T-helper 17 cell (primary cell): ENCODE results near the gene STON2. TPM values are rescaled to one million over a fixed set of nuclear protein-coding genes. Genes with fewer than 3 reads are reported as not detected.
"Not testable (repeated sequence)": the region's sequence is repeated elsewhere in the genome, so short reads cannot be mapped to it uniquely, and the experiment has no call there.

Experiments
- ATAC-seq: fragments of 150-1000 bp; cut with Tn5 transposase; 2 replicates; pipeline ENCODE4 v1.10.0; 2021; ENCODE audit warnings: mild to moderate bottlenecking, moderate library complexity
- DNase-seq, 3 donors: peaks; one replicate each; pipeline versions ENCODE4 v3.0.0 to v3.0.0-alpha.2; 2020 to 2021
- H3K9me3 ChIP-seq: one replicate; pipeline ENCODE4 v1.7.0; 2013; ENCODE audit warnings: low read length, mild to moderate bottlenecking; ENCODE audit not compliant: control insufficient read depth, poor library complexity, severe bottlenecking
- H3K27ac Mint-ChIP-seq: one replicate; pipeline ENCODE4 v1.8.0; 2022; ENCODE audit warnings: mild to moderate bottlenecking, moderate library complexity, mixed read lengths
- H3K27me3 Mint-ChIP-seq: one replicate; pipeline ENCODE4 v1.8.0; 2022; ENCODE audit warnings: mixed read lengths
- H3K36me3 Mint-ChIP-seq: one replicate; pipeline ENCODE4 v1.8.0; 2022; ENCODE audit warnings: low read depth, mixed read lengths
- H3K4me1 Mint-ChIP-seq: one replicate; pipeline ENCODE4 v1.8.0; 2022; ENCODE audit warnings: mild to moderate bottlenecking, mixed read lengths
- H3K4me3 Mint-ChIP-seq: one replicate; pipeline ENCODE4 v1.8.0; 2022; ENCODE audit warnings: mild to moderate bottlenecking, moderate library complexity, mixed read lengths
- total RNA-seq, 4 donors: library from RNA in 2 of 4; stranded (reverse) in 2 of 4; gene quantifications; one replicate each; pipeline ENCODE4 v1.2.3 and lab custom pipeline; 2022 to 2026

Gene STON2
- total RNA-seq, 2 donors from 2014 or later: 2.3 to 51.1 TPM

DNA sequence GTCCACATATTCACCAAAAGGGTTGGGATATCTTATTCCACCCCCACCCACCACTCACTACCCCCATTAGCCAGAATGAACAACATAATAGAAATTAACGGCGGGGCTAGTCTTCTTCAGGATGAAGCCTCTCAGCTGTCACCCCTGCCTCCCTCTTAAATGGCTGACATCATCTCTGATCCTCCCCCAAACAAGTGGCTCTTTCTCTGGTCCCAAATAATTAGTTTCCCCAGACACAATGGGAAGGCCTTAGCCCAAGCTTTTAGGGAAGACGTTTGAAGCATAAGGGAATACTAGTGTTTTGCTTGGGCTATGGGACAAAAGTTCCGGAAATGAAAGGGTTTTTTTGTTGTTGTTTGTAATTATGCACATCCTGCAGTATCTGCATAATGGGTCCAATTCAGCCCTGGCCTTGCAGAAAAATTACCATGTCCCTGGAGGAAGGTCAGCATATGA lies 13.8 kb downstream of the STON2 start:
- DNase-seq (no peak), ATAC-seq (no peak)
- Mint-ChIP-seq H3K27me3 (peaks cover 25% of the 10 kb centered on the region), H3K27ac (no peak overlapping the region), H3K36me3 (peaks cover 6% of the 10 kb centered on the region), H3K4me3 (no peak overlapping the region), H3K4me1 (no peaks in the 10 kb centered on the region)
- no peaks in the 10 kb centered on the region for H3K9me3 ChIP-seq

DNA sequence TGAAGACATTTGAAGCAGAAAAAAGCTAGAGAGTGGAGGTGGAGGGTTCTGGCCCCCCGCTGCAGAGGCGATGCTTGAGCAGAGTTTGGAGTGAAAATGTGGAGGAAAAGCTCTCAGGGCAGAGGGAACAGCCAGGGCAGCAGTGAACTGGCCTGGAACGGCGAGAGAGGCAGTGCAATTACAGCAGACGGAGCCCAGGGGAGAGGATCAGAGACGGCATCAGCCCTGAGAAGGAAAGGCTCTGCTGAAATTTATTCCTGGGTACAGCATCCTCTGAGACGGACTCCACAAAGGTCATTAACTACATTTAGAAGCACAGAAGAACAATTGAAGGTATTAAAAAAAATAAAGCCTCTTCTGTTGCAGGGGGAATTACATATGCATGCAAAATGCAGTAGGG lies 14.2 kb downstream of the STON2 start:
- Mint-ChIP-seq H3K27me3 (peaks cover 20% of the 10 kb centered on the region), H3K36me3 (peaks cover 6% of the 10 kb centered on the region), H3K4me3 (no peak overlapping the region), H3K27ac (no peak overlapping the region), H3K4me1 (no peaks in the 10 kb centered on the region)
- ATAC-seq (no peak), DNase-seq (no peak)
- H3K9me3 ChIP-seq: no peaks in the 10 kb centered on the region

DNA sequence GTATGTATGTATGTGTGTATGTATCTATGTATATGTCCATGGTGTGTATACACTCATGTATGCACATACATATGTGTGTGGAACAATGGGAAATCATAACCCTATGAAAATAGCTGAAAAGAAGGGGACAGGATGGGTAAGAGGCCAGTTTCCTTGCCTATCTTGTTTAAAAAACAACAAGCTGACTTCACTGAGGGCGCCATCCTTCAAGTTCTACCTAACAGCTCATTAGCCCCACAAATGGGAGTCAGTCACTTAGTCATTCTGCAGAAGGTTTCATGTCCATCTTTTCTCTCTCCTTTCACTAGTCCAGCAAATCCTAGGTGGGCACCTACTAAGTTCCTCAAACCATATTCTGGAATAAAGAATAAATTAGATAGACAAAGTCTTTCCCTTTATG lies 14.7 kb downstream of the STON2 start:
- no peak overlapping the region for H3K27ac Mint-ChIP-seq
- no peaks in the 10 kb centered on the region for H3K4me1 Mint-ChIP-seq
- H3K36me3 Mint-ChIP-seq: peaks cover 6% of the 10 kb centered on the region
- no peak overlapping the region for H3K4me3 Mint-ChIP-seq
- ATAC-seq (no peak), DNase-seq (no peak)
- no peaks in the 10 kb centered on the region for H3K9me3 ChIP-seq
- H3K27me3 Mint-ChIP-seq: peaks cover 20% of the 10 kb centered on the region

DNA sequence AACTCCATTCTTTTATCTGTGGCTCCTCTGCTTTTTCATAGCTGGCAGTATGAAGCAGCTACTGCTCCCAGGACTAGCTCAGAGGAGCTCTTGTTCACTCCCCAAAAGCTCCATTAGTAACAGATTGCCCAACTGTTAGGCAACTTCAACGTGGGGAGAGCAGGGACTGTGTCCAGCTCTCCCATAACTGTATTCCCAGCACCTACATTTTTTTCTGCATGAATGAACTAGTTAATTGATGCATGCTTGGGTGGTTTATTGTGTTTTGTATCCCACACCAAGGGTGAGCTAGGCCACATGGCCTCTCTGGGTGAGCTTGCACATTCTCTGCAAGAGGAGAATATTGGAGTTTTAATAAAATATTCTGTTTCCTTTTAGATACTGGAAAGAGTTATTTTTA lies 15.2 kb downstream of the STON2 start:
- Mint-ChIP-seq H3K4me3 (no peak overlapping the region), H3K27me3 (peaks cover 25% of the 10 kb centered on the region), H3K4me1 (no peaks in the 10 kb centered on the region), H3K36me3 (peaks cover 6% of the 10 kb centered on the region), H3K27ac (no peak overlapping the region)
- ATAC-seq: no peak
- H3K9me3 ChIP-seq: no peaks in the 10 kb centered on the region
- DNase-seq: no peak

DNA sequence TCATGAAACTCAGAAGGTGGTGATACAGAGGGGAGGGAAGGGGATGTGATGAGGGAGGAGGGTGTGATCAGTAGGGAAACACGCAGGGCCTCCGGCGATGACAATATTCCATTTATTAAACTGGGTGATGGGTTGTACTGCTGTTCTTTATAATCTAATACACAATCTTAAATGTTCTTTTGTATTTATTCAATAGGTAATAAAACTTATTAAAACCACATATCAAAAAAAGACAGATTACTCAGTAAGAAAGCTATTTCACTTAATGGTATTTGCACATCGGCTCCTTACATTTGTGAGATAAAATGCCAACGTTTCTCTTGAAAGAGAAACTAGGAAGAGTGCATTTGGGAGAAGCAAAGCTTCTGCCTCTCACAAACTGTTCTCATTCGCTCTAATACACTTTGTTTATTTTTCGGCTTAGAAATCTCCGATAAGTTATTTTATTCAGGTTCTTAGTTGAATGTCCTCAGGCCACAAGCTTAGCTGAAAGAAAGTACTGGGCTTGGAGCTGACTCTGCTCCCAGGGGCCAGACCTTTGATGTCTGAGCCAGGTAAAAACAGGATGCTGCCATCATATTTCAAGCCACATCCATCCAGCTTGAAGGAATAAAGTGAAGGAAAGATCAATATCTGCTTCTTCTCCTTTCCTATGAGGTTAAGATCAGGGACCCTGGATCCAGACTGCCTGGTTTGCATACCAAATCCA lies 17.5 kb downstream of the STON2 start:
- Mint-ChIP-seq H3K27me3 (peaks cover 22% of the 10 kb centered on the region), H3K4me3 (no peak overlapping the region), H3K27ac (no peak overlapping the region), H3K36me3 (peaks cover 2% of the 10 kb centered on the region), H3K4me1 (no peaks in the 10 kb centered on the region)
- ATAC-seq (no peak), DNase-seq (no peak)
- no peaks in the 10 kb centered on the region for H3K9me3 ChIP-seq

DNA sequence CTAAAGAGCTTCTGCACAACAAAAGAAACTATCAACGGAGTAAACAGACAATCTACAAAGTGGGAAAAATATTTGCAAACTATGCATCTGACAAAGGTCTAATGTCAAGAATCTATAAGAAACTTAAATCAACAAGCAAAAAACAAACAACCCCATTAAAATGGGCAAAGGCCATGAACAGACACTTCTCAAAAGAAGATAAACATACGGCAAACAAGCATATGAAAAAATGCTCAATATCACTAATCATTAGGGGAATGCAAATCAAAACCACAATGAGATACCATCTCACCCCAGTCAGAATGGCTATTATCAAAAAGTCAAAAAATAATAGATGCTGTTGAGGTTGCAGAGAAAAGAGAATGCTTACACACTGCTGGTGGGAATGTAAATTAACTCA lies 20.1 kb downstream of the STON2 start:
- not testable (repeated sequence) for DNase-seq, H3K27ac Mint-ChIP-seq, H3K4me3 Mint-ChIP-seq, H3K4me1 Mint-ChIP-seq, H3K9me3 ChIP-seq, ATAC-seq, H3K36me3 Mint-ChIP-seq
- peaks cover 13% of the 10 kb centered on the region for H3K27me3 Mint-ChIP-seq

DNA sequence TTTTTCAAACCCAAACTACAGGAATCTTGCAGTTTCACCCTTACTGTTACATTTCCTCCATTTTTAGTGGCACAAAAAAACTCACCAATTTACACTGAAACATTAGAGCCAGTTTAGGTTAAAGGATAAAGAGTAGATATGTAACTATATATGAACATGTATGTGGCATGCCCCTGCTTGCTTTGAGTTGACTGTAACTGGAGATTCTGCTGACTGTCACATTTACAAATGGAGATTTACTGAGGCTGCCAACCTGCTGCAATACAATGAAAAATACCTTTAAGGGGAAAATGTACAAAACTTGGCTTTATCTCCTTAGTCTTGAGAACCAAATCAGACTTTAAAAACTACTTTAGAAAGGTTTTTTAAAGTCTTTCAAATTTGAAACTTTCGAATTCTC lies 28.3 kb downstream of the STON2 start:
- H3K9me3 ChIP-seq: no peaks in the 10 kb centered on the region
- DNase-seq (no peak), ATAC-seq (no peak)
- no peaks in the 10 kb centered on the region for H3K4me1 Mint-ChIP-seq
- H3K27me3 Mint-ChIP-seq: peaks cover 50% of the 10 kb centered on the region
- no peaks in the 10 kb centered on the region for H3K36me3 Mint-ChIP-seq
- H3K4me3 Mint-ChIP-seq: no peak overlapping the region
- H3K27ac Mint-ChIP-seq: no peak overlapping the region

DNA sequence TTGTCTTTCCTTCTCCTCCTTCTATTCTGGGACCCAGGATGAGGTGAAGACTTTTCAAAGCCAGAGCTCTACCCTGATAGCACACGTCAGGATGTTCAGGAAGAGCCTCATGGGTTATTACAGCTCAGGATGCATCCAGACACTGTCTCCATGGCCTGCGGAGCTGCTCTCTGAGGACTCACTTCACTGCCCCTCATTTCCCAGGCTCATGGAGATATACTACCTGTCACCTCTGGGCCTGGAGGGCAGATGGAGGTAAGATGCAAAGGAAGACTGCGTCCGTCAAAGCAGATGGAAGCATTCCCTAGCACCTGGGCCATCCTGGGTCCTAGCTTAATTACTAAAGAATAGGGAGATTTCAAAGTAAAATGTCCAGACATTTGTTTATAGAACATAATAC lies 32.6 kb downstream of the STON2 start:
- Mint-ChIP-seq H3K27me3 (peaks cover 51% of the 10 kb centered on the region), H3K4me3 (no peak overlapping the region), H3K36me3 (no peaks in the 10 kb centered on the region), H3K4me1 (no peaks in the 10 kb centered on the region), H3K27ac (no peak overlapping the region)
- DNase-seq: no peak
- ATAC-seq: no peak
- no peaks in the 10 kb centered on the region for H3K9me3 ChIP-seq

DNA sequence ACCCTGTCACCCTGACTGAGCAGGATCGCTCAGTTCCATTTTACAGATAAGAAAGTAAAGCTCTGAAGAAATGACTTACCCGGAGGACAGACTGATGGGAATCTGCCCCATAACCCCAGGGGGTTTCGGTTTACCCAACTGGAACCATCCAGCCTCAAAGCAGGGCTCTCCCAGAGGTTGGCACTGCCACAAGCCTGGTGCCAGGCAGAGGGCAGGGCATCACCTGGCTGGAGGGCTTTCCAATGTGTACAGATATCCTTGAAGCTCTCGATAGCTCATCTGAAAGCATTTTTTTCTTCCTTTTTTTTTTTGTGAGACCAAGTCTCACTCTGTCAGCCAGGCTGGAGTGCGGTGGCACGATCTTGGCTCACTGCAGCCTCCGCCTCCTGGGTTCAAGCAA lies 33.2 kb downstream of the STON2 start:
- Mint-ChIP-seq H3K4me1 (no peaks in the 10 kb centered on the region), H3K27ac (no peak overlapping the region), H3K4me3 (no peak overlapping the region), H3K36me3 (no peaks in the 10 kb centered on the region), H3K27me3 (peaks cover 46% of the 10 kb centered on the region)
- DNase-seq: no peak
- no peaks in the 10 kb centered on the region for H3K9me3 ChIP-seq
- no peak for ATAC-seq

DNA sequence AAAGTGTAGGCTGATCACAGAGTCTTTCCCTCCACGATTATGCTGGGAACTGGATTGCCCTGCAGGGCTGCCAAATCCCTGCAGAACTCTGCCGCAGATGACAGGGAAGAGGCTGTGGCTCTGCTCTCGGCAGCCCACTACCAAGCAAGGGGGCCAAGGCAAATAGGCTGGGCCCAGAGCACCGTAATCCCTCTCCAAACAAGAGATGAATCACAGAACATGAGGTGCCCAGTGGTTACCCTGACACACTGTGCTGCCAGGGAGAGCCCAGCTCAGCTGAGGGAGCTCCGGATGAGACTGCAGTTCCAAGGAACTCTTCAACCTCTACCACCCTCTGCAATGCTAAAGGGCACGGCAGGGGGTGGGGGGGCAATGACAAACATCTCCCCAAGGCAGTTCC lies 33.9 kb downstream of the STON2 start:
- no peak for ATAC-seq
- H3K4me1 Mint-ChIP-seq: no peaks in the 10 kb centered on the region

DNA sequence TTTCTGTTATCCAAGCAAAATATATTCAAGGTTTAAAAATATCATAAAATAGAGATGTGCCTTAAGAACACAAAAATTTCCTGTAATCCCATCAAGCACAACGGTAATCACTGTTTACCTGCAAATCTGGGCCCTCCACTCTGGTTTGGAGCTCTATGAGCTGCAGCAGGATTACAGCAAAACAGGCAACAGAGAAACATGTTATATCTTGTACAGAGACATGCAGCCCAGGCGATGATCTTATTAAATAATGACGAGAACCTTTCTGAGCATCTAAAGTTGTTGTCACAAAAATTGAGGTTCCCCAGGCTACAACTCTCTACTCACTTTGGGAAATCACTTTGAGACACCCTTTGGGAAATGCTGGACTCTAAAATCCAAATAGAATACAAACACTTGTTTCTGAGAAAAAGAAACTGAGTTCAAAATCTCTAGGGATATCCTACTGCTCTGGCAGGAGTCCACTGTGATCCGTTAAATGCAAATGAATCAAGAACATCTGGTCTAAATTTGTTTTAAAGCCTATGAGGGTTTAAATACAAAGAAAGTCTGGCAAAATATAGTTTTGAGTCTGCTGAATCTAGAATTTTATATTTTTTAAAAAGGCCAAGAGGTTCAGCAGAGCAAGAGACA lies 36.3 kb downstream of the STON2 start:
- Mint-ChIP-seq H3K27ac (no peak overlapping the region), H3K4me1 (no peaks in the 10 kb centered on the region), H3K36me3 (no peaks in the 10 kb centered on the region), H3K4me3 (no peak overlapping the region), H3K27me3 (peaks cover 23% of the 10 kb centered on the region)
- no peak for DNase-seq
- no peak for ATAC-seq
- no peaks in the 10 kb centered on the region for H3K9me3 ChIP-seq

More for the DNA sequence above, 33.9 kb downstream of the STON2 start:
- Mint-ChIP-seq H3K36me3 (no peaks in the 10 kb centered on the region), H3K27me3 (peaks cover 46% of the 10 kb centered on the region), H3K27ac (no peak overlapping the region), H3K4me3 (no peak overlapping the region)
- no peaks in the 10 kb centered on the region for H3K9me3 ChIP-seq
- DNase-seq: no peak

DNA sequence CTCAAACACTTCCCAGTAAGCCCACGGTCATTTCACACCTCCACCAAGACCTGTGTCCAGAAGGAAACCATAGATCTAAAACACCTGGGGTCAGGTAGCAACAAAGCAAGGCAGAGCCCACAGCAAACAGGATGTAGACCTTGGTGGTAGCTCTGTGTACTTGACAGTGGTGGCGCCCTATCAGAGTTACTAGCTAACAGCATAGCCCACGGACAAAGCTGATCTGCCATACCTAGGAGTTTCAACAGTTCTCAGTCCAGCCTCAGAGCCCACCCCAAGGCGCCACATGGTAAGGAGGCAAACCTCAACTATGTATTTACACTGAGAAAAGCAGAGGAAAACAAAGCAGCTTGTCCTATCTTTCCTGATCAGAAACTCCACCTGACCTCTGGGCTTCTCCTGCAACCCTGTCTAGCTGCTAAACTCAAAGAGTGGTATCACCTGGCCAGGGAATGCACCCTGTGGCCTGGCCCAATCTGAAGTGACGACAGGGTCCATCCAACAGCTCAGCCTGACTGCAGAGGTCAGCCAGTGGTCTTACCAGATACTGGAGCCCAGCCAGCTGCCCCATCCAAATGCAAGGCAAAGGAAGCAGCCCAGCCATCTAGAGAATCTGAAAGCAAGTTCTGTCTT lies 46.3 kb downstream of the STON2 start:
- Mint-ChIP-seq H3K27ac (no peak overlapping the region), H3K36me3 (no peaks in the 10 kb centered on the region), H3K4me3 (no peak overlapping the region), H3K4me1 (no peaks in the 10 kb centered on the region), H3K27me3 (no peaks in the 10 kb centered on the region)
- DNase-seq (no peak), ATAC-seq (no peak)
- H3K9me3 ChIP-seq: no peaks in the 10 kb centered on the region

DNA sequence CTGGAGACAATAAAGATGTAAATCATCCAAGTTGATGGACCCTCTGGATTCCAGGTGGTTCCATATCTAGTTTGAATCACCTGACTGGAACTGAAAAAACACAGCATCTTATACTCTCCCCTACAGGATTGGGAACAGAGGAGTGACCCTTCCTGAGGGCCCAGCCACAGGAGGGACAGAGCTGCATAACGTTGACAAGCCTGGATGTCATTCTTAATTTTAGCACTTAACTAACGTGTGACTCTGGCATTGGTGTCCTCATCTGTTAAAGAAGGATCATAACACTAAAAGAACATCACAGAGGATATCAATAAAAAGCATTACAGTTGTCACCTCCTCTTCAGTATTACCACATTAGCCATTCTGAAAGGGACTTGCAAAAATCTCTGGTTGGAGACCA lies 47.7 kb downstream of the STON2 start:
- Mint-ChIP-seq H3K4me1 (no peaks in the 10 kb centered on the region), H3K4me3 (no peak overlapping the region), H3K36me3 (no peaks in the 10 kb centered on the region), H3K27me3 (no peaks in the 10 kb centered on the region), H3K27ac (no peak overlapping the region)
- ATAC-seq (no peak), DNase-seq (no peak)
- no peaks in the 10 kb centered on the region for H3K9me3 ChIP-seq

DNA sequence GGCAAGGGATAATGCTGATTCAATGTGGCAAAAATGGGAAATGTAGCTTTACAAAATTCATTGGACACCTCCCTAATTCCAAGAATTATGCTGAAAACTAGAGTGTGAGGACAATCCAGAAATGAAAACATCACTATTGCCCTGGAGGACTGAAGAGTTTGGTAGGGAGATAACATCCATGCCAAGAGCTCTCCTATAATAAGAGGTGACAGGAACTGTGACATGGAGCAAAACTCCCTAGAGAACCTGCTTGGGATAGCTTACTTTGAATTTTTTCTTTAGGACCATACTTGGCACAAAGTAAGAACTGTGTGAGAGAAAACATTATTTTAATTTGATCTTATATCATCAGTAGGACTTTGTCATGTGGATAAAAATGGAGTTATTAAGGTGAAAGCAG lies 48.9 kb downstream of the STON2 start:
- H3K36me3 Mint-ChIP-seq: no peaks in the 10 kb centered on the region
- H3K4me1 Mint-ChIP-seq: no peaks in the 10 kb centered on the region
- H3K27me3 Mint-ChIP-seq: peaks cover 1% of the 10 kb centered on the region
- H3K9me3 ChIP-seq: no peaks in the 10 kb centered on the region
- H3K27ac Mint-ChIP-seq: no peak overlapping the region
- DNase-seq (no peak), ATAC-seq (no peak)
- no peak overlapping the region for H3K4me3 Mint-ChIP-seq
